ENCODE data around the gene MOBP.

- TF ChIP-seq CTCF (IDR thresholded peaks at IDR 0.05) (no peak), POLR2A (IDR thresholded peaks at IDR 0.05) (no peak), POLR2AphosphoS5 (IDR thresholded peaks at IDR 0.05) (no peak)
Observed at GRCh38 chr3:39457361-39457760, 10.1 kb upstream of the MOBP start.

Data from stomach (tissue), 4 donors.